Karpas-422 (cell line): ENCODE data around the gene ARMC3. TPM values are rescaled to one million over a fixed set of nuclear protein-coding genes. Genes with fewer than 3 reads are reported as not detected.
"Not testable (repeated sequence)": the region's sequence is repeated elsewhere in the genome, so short reads cannot be mapped to it uniquely, and the experiment has no call there.

Experiments used
- DNase-seq: peaks from one replicate; pipeline ENCODE4 v3.0.0-alpha.2; 2015
- H2AFZ ChIP-seq: fragments of 200-600 bp; sonication (generic); 2 replicates; pipeline ENCODE4 v1.6.1; 2014; ENCODE audit warnings: antibody characterized with exemption, low read length, mixed read lengths
- H3K27ac ChIP-seq: fragments of 200-600 bp; sonication (generic); 2 replicates; pipeline ENCODE4 v1.5.1; 2014; ENCODE audit warnings: mild to moderate bottlenecking, low read length, moderate library complexity
- H3K27me3 ChIP-seq: fragments of 200-600 bp; sonication (generic); 2 replicates; pipeline ENCODE4 v1.6.1; 2014; ENCODE audit warnings: low read length, mixed read lengths
- H3K36me3 ChIP-seq: fragments of 200-600 bp; sonication (generic); 2 replicates; pipeline ENCODE4 v1.6.1; 2014; ENCODE audit warnings: low read length, mixed read lengths; ENCODE audit not compliant: insufficient read depth
- H3K4me1 ChIP-seq: fragments of 200-600 bp; sonication (generic); 2 replicates; pipeline ENCODE4 v1.6.1; 2014; ENCODE audit warnings: mild to moderate bottlenecking, low read length, mixed read lengths
- H3K4me2 ChIP-seq: fragments of 200-600 bp; sonication (generic); 2 replicates; pipeline ENCODE4 v1.6.1; 2014; ENCODE audit warnings: low read length, low read depth, mild to moderate bottlenecking; ENCODE audit not compliant: poor library complexity, severe bottlenecking
- H3K4me3 ChIP-seq: fragments of 200-600 bp; sonication (generic); 2 replicates; pipeline ENCODE4 v1.5.1; 2014; ENCODE audit warnings: mild to moderate bottlenecking, antibody characterized with exemption, low read length, mixed read lengths
- H3K79me2 ChIP-seq: fragments of 200-600 bp; sonication (generic); 2 replicates; pipeline ENCODE4 v1.6.1; 2014; ENCODE audit warnings: mild to moderate bottlenecking, low read length, mixed read lengths
- H3K9ac ChIP-seq: fragments of 200-600 bp; sonication (generic); 2 replicates; pipeline ENCODE4 v1.6.0; 2014; ENCODE audit warnings: low read length
- H3K9me2 ChIP-seq: fragments of 200-600 bp; sonication (generic), shearing (Covaris generic); replicated peaks from 2 replicates; pipeline ENCODE4 v1.6.0; 2014; ENCODE audit warnings: mild to moderate bottlenecking, low read length, moderate library complexity; ENCODE audit not compliant: insufficient read depth
- H3K9me3 ChIP-seq: fragments of 300-700, 200-600 bp; sonication (generic); 2 replicates; pipeline ENCODE4 v1.6.1; 2014; ENCODE audit warnings: low read length, mixed read lengths
- H4K20me1 ChIP-seq: fragments of 200-600 bp; sonication (generic); 2 replicates; pipeline ENCODE4 v1.6.1; 2014; ENCODE audit warnings: mild to moderate bottlenecking, antibody characterized with exemption, low read length, low read depth; ENCODE audit not compliant: insufficient read depth
- total RNA-seq: library from RNA; depleted of rRNA; stranded (reverse); fragments of >200 nt; shearing (Covaris generic); gene quantifications from 2 replicates; pipeline ENCODE4 v1.2.3, GENCODE V29; 2014; ENCODE audit warnings: low replicate concordance

ARMC3 gene
- total RNA-seq, 1 experiment from 2014 or later = not detected

- no peaks in the 10 kb centered on the region for H3K79me2 ChIP-seq
- H3K4me2 ChIP-seq = no peak overlapping the region
- no peak overlapping the region for H2AFZ ChIP-seq
- no peak overlapping the region for H3K27ac ChIP-seq
- no peak overlapping the region for H3K9ac ChIP-seq
- no peaks in the 10 kb centered on the region for H3K27me3 ChIP-seq
- 0 out of 2 replicates have a peak, but pooled peaks cover 3% of the 10 kb centered on the region for H4K20me1 ChIP-seq
- no peaks in the 10 kb centered on the region for H3K36me3 ChIP-seq
- H3K9me3 ChIP-seq = no peaks in the 10 kb centered on the region
- no peak overlapping the region for H3K4me3 ChIP-seq
- H3K4me1 ChIP-seq = no peaks in the 10 kb centered on the region
- DNase-seq = no peak
- no peaks in the 10 kb centered on the region for H3K9me2 ChIP-seq
These were observed 141.4 kb downstream of the ARMC3 start for GRCh38 chr10:23069019-23069815.

GRCh38 chr10:23070092-23070912 is 142.4 kb downstream of the ARMC3 start:
- H3K9ac ChIP-seq, H3K4me2 ChIP-seq, H3K9me2 ChIP-seq, H3K4me1 ChIP-seq, H2AFZ ChIP-seq, H3K4me3 ChIP-seq, H4K20me1 ChIP-seq, H3K9me3 ChIP-seq, DNase-seq, H3K27me3 ChIP-seq, H3K79me2 ChIP-seq, H3K27ac ChIP-seq, H3K36me3 ChIP-seq: not testable (repeated sequence)

- Histone ChIP-seq H4K20me1 (0 out of 2 replicates have a peak, but pooled peaks cover 3% of the 10 kb centered on the region), H3K36me3 (no peaks in the 10 kb centered on the region), H3K4me3 (no peak overlapping the region), H2AFZ (no peak overlapping the region), H3K4me2 (no peak overlapping the region), H3K79me2 (no peaks in the 10 kb centered on the region), H3K9me3 (no peaks in the 10 kb centered on the region), H3K27me3 (no peaks in the 10 kb centered on the region), H3K27ac (no peak overlapping the region), H3K4me1 (no peaks in the 10 kb centered on the region), H3K9me2 (no peaks in the 10 kb centered on the region), H3K9ac (no peak overlapping the region)
- no peak for DNase-seq
These were observed 143.0 kb downstream of the ARMC3 start for GRCh38 chr10:23070913-23071218.

DNA sequence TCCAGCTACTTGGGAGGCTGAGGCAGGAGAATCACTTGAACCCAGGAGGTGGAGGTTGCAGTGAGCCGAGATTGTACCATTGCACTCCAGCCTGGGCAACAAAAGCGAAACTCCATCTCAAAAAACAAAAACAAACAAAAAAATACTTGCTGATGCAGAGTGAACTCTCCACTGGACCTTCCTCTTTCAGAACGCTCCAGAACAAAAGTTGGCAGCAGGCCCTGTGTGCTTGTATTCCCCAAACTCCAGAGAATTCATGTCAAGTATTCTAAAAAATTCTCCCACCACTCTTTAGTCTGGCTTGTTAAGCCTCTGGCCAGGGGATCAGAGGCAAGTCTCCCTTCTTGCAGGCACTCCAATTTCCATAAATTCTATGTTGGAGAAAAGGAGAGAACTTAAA is 144.7 kb downstream of the ARMC3 start:
- not testable (repeated sequence) for H3K27me3 ChIP-seq, DNase-seq, H3K27ac ChIP-seq, H3K4me2 ChIP-seq, H3K4me3 ChIP-seq, H3K4me1 ChIP-seq, H3K9me3 ChIP-seq, H3K79me2 ChIP-seq, H2AFZ ChIP-seq, H3K36me3 ChIP-seq, H4K20me1 ChIP-seq, H3K9me2 ChIP-seq, H3K9ac ChIP-seq

GRCh38 chr10:23073527-23073926 is 145.7 kb downstream of the ARMC3 start:
- Histone ChIP-seq H3K4me3 (no peak overlapping the region), H3K9me2 (no peaks in the 10 kb centered on the region)

DNA sequence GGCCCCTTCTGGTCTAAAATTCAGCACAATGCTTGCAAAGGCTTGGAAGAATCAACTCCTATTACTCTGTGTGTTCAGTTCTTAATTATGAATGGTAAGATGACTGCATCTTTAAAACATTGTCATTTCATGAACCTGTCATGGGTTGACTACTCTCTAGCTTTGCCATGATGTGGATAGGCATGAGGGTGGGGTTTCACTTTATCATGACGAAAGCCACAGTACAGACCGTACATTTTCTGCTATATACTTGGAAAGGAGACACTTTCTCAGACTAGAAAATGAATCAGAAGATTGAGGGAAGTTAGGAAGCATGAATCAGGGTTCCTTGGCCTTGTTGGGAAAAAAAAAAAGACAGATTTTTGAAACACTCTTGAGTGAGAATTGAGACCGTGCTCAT is 147.8 kb downstream of the ARMC3 start:
- no peaks in the 10 kb centered on the region for H3K9me2 ChIP-seq
- no peaks in the 10 kb centered on the region for H3K79me2 ChIP-seq
- no peaks in the 10 kb centered on the region for H3K9me3 ChIP-seq
- H3K27me3 ChIP-seq = no peaks in the 10 kb centered on the region
- no peaks in the 10 kb centered on the region for H3K36me3 ChIP-seq
- H3K4me1 ChIP-seq = no peaks in the 10 kb centered on the region
- H3K9ac ChIP-seq = no peak overlapping the region
- no peak overlapping the region for H3K4me3 ChIP-seq
- DNase-seq = no peak
- H4K20me1 ChIP-seq = no peaks in the 10 kb centered on the region
- no peak overlapping the region for H3K4me2 ChIP-seq
- no peak overlapping the region for H2AFZ ChIP-seq
- H3K27ac ChIP-seq = no peak overlapping the region

More at GRCh38 chr10:23073527-23073926, 145.7 kb downstream of the ARMC3 start:
- Histone ChIP-seq H3K27ac (no peak overlapping the region), H3K27me3 (no peaks in the 10 kb centered on the region), H2AFZ (no peak overlapping the region), H3K9me3 (no peaks in the 10 kb centered on the region), H3K4me2 (no peak overlapping the region), H3K4me1 (no peaks in the 10 kb centered on the region), H4K20me1 (0 out of 2 replicates have a peak, but pooled peaks cover under 1% of the 10 kb centered on the region), H3K9ac (no peak overlapping the region), H3K79me2 (no peaks in the 10 kb centered on the region), H3K36me3 (no peaks in the 10 kb centered on the region)
- DNase-seq = no peak

DNA sequence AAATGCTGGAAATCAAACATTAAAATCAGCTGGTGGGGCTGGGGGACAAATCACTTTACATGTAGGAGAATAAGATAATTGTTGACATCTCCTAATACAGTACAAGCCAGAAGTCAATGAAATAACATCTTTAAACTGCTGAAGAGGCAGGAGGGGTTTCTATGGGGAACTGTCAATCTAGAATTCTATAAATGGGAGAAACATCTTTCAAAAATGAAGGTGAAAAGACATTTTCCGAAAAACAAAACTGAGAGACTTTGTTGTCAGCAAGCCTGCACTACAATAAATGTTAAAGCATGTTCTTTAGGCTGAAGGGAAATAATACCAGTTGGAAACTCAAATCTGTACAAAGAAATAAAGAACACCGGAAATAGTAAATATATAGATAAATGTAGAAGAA is 150.3 kb downstream of the ARMC3 start:
- Histone ChIP-seq H3K9me2 (no peaks in the 10 kb centered on the region), H4K20me1 (no peaks in the 10 kb centered on the region), H3K9ac (no peak overlapping the region), H3K79me2 (no peaks in the 10 kb centered on the region), H3K4me3 (no peak overlapping the region), H3K9me3 (no peaks in the 10 kb centered on the region), H2AFZ (no peak overlapping the region), H3K4me2 (no peak overlapping the region), H3K27ac (no peak overlapping the region), H3K4me1 (no peaks in the 10 kb centered on the region), H3K27me3 (no peaks in the 10 kb centered on the region), H3K36me3 (no peaks in the 10 kb centered on the region)
- no peak for DNase-seq

- no peak for DNase-seq
- no peak overlapping the region for H3K27ac ChIP-seq
- H3K4me2 ChIP-seq = no peak overlapping the region
- H3K79me2 ChIP-seq = no peaks in the 10 kb centered on the region
- no peaks in the 10 kb centered on the region for H3K27me3 ChIP-seq
- H3K4me1 ChIP-seq = no peaks in the 10 kb centered on the region
- H3K36me3 ChIP-seq = no peaks in the 10 kb centered on the region
- H3K9me3 ChIP-seq = no peaks in the 10 kb centered on the region
- H4K20me1 ChIP-seq = no peaks in the 10 kb centered on the region
- H3K4me3 ChIP-seq = no peak overlapping the region
- H3K9me2 ChIP-seq = no peaks in the 10 kb centered on the region
- no peak overlapping the region for H2AFZ ChIP-seq
- H3K9ac ChIP-seq = no peak overlapping the region
These were observed 151.8 kb downstream of the ARMC3 start for GRCh38 chr10:23079700-23080099.
